ENCODE data around the gene ABTB2.
"Not testable (repeated sequence)": the region's sequence is repeated elsewhere in the genome, so short reads cannot be mapped to it uniquely, and the experiment has no call there.

Gene ABTB2

DNA sequence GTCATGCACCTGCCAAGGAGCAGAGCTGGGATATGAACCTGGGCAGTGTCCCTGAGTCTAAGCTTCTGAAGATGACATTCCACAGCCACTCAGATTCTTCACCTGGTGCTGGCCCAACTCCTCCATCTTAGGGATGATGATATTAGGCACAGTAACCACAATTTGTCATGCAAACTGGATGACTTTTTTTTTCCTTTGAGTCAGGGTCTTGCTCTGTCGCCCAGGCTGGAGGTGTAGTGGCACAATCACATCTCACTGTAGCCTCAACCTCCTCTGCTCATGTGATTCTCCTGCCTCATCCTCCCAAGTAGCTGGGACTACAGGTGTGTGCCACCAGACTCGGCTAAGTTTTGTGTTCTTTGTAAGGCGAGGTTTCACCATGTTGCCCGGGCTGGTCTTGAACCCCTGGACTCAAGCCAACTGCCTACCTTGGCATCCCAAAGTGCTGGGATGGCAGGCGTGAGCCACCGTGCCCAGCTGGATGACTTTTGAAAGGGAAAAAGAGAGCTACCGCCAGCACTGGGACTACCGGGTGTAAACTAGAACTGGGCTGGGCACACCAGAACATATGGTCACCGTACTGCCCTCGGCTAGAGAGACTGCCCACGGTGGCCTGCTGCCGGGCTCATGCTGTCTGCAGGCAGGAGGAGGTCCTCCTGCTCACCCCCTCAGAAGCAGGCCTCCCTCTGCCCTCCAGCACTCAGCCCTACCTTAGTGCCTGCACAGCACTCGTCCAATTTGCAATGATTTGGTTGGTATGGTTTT, 174.7 kb downstream of the ABTB2 start:
- no peak for DNase-seq

DNA sequence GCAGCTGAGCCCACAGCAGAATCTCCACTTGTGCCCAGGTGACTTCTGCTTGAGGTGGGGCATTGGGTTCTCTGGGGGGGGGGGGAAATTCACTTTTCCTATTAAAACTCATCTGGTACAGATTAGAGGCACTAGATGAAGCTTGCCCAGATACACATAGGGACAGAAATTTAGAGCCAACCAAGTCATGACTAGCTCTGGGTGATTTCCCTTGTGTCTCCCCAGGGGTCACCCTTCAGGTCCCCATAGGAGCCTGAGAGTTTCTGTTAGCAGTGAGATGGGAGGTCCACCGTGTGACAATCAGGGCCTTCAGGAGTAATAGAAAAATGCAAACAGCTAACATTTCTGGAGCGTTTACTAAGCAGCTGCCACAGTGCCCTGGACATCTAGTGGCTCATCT, 175.4 kb downstream of the ABTB2 start:
- DNase-seq: no peak

DNA sequence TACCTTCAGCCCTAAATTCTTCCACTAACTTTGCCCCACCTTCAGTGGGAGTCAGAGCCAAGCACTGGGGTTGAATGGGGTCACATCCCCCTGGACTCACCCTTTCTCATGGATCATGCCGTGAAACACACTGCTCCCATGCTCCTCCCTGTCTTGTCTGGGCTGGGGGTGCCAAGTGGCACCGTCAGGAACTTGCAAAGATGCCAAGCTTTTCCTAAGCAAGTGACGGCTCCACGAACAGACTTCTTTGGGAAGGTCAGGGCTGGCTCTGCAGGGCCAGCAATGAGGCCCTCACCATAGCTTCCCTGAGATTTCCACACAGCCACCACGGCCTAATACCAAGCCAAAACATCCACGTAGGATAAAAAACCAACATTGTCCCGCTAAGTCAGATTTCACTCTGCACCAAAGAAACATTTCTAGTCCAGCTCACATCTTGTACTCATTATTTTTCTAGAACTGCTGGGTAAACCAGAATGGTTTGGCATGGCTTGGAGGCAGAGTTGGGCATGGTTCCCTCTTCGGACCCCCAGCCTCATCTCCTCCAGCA, 175.9 kb downstream of the ABTB2 start:
- no peak for DNase-seq

DNA sequence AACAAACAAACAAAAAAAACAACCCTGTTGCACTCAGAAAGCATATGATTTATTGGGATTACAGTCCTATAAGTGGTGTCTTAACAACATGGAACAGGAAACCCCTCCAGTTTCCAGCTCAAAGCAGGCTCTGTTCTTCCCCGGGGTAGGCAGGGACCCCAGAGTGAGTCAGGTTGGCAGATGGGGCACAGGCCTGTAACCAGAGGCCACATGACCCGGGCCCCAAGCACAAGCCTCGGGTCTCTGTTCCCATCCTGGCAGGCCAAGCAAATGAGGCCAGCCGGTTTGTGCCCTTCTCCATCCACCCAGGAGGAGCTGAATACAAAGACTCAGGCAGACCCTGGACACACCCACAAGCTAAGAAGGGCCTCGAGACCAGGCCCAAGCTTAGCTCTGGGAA, 176.6 kb downstream of the ABTB2 start:
- DNase-seq: no peak

DNA sequence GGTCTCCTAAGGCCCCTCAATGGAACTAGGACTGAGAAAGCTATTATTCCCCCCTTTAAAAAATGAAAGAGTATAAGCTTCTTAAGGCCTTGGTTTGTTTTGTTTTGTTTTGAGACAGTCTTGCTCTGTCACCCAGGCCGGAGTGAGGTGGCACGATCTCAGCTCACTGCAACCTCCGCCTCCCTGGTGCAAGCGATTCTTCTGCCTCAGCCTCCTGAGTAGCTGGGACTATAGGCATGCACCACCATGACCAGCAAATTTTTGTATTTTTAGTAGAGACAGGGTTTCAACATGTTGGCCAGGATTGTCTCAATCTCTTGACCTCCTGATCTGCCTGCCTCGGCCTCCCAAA, 177.0 kb downstream of the ABTB2 start:
- DNase-seq: not testable (repeated sequence)

DNA sequence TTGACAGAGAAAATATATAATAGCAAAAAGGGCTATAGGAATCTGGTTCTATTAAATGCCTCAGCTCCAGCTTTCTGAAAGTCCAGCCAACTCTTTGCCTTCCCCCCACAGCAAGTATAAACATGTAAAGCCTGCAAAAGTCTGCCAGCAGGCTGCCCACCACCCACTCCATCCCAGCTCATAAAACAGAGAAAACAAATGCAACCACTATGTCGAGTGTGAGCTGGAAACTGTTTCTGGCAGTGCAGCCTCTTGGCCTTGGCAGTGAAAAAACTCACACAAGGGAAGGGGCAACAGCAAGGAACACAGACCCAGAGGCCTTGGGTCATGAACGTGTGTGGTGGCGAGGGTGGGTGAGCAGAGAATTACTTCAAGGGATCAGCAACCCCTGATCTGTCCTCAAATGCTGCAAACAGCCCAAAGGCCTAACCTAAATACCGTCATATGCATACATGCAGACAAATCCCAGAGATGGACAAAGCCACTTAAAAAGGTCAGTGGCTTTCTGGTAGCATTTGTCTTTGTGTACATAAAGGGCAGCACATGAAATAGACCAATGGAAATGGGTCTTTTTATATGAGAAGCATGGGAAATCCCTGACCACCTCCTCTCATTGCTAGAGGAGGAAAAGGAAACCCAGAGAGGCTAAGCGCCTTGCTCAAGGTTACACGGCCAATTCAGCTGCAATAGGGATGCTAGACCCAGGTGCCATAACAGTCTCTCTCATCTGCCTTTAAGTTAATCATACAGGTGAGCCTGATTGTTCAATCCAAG, 177.6 kb downstream of the ABTB2 start:
- no peak for DNase-seq

DNA sequence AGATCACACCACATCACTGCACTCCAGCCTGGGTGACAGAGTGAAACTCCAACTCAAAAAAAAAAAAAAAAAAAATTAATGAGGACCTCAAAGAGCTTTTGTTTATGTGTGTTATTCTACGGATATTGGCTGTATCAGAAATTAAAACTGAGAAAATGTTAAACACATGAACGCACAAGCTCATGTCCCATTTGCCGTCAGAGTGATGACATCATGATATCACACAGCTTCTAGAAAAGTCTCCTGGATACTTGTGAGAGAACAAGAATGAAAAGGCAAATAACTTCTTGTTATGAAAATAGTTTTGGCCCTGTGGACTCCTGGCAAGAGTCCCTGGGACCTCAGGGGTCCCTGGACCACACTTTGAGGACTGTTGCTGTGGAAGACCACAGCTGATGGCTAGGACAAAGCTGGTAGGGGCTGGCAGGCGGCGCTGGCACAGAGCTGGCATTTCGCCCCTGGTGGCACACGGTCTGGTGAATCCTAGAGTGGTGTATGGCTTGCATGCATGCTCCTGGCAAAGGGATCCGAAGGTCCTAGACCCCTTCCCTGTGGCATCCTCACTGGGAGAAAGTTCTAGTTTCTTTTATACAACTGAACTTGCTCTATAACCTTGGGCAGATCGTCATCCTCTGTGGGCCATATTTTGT, 178.7 kb downstream of the ABTB2 start:
- DNase-seq: no peak

DNA sequence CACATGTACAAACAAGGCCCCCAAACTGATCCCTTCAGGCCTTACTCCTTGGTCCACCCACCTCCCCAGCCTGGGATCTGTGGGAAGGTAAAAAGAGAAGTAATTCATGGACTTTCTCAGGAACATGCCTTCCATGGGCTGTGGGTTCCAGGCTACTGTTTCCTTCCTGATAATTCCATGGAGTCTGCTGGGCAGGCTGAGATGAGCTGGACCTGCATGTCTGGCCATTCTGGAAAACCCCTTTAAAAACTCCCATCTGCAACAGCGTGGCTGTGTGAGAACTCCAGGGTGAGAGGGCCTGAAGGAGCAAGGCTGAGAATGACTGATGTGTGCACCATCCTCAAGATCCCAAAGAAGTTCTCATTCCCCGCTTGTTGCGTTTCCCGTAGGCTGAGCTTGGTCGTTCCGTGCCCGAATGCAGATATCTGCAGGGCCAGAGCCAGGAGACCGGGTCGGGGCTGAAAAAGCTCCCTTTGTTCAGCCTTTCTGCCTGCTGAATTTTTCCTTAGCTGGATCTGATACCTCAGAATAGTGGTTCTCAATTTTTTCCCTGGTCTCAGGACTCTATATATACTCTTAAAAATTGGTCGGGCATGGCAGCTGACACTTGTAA, 179.5 kb downstream of the ABTB2 start:
- DNase-seq: no peak

DNA sequence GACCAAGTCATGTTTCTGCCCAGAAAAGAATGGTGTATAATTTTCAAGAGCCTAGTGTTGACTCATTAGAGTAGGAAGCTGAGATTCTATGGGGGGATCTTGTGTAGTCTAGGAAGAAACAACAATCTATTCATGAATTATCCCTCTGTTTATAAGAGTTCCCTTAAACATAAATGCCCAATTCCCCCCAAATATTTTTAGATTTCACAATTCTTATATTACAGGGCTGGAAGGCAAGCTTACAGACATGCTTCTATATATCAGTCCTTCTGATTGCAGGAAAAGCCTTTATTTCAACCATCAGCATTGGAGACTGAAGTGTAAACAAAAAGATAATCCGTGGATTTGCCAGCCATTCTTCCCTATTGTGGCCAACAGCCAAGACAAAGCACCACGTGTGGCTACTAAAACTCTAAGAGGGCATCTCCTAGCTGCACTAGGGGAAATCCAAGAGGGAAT, 181.0 kb downstream of the ABTB2 start:
- DNase-seq: no peak

DNA sequence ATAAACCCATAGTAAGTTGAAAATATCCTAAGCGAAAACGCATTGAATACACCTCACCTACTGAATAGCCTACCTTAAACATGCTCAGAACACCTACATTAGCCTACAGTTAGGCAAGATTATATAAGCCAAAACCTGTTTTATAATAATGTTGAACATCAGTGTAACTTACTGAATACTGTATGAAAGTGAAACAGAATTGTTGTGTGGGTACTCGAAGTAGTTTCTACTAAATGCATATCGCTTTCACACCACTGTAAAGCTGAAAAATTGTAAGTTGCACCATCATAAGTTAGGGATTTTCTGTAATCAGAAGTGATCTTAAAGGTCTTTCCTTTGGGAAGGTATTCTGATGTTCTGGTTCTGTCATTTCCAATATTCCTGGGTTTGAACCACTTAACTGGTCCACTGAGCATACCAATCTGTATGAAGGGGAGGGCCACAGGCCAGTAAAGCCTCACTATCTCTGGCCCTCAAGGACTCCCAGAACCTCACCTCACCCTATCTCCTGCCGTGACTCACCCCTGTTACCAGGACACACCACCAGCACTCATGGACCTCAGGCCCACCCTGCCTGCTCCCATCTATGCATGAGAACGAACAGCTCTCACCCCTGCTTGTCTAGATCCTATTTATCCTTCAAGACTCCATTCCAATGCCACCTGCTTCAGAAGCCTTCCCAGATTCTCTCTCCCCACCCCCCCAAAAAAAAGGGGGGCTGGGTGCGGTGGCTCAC, 182.4 kb downstream of the ABTB2 start:
- DNase-seq: no peak

DNA sequence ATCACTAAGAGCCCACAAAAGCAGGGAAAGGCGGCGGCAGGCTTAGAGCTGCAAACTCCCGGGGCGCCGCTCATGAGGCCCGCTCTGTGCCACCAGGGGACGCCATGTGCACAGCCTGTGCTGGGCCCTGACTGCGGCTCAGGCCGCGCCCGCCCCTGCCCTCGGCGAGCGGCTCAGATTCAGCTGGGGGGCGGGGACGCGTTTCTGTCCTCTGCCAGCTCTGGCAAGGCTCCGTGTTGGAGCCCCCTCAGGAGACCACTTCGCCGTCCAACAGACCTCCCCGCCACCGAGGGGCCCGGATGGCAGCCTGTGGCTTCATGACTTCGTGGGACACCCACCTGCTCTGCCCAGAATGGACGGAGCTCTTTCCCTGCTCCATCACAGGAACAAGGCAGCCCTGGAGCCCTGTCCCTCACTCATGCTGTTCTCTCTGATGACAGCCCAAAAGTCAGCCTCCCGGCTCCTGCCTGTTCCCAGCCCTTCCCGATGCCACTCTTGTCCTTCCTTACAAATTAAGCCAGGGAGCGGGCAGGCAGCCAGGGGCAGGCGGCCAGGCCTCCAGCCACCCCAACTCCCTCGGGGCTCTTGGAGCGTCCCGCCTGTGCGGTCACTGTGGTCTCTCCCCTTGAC, 183.3 kb downstream of the ABTB2 start:
- peak; percentile 18 for DNase-seq

DNA sequence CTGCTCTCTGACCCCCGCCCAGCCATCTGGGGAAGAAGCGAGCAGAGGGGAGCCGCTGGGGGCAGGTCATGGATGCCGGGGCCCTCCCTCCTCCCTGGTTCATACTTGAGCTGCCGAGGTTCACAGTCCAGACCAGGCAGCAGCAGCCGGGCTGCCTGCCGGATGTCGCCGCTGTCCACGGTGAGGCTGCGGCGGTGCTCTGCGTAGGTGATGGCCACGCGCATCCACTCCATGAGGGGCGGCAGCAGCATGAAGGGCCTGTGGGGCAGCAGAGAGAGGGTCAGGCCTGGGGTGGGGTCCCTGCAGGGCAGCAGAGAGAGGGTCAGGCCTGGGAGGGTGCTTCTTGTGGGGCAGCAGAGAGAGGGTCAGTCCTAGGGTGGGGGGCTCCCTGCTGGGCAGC, 184.8 kb downstream of the ABTB2 start:
- DNase-seq: no peak

DNA sequence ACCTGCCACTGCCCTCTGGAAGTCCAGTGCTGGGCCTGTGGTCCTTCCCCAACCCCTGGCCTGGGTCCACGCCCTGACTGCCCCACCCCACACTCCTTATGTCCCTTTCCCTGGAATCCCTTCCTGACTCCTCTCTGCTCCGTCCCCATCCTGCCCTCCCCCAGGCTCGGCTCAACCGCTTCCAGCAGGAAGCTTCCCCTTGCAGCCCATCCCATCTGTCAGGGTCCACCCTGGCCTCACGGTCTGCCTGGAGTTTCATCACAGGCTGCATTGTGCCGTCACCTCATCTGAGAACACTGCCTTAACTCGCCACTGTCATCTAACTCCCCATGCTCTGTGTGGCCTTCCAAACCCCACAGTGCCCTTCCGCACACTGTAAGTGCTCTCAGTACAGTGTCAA, 188.1 kb downstream of the ABTB2 start:
- no peak for DNase-seq

DNA sequence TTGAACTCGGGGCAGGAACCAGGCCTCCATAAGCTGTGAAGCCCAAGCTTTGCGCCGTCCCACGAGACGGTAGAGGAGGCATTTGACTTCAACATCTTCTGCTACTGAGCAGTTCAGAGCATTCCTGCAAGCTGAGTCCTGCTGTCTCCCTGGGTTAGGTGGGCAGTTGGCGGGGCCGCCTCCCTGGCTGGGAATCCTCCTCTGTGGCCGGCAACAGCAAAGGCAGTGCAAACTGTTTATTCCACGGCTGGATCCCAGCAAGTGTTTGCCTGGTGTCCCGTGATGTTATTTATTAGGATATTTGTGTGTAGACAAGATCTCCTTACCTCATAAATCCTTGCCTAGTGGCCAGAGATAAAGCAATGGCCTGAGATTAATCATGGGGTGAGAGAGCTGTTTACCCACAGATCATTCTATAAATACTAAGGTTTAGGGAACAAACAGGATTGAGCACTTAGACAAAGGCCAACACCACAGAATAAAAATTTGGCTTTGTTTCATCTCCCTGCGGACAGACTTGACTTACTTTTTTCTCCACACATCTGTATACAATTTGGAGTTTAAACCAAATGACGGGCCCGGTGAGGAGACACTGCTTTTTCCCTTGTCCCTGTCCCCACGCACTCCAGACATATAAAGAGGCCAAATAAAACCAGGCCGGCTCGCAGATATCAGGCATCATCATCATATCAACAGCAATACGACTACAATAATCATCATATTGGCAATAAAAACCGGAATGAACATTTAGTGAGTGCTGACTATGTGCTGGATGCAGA, 189.0 kb downstream of the ABTB2 start:
- no peak for DNase-seq

DNA sequence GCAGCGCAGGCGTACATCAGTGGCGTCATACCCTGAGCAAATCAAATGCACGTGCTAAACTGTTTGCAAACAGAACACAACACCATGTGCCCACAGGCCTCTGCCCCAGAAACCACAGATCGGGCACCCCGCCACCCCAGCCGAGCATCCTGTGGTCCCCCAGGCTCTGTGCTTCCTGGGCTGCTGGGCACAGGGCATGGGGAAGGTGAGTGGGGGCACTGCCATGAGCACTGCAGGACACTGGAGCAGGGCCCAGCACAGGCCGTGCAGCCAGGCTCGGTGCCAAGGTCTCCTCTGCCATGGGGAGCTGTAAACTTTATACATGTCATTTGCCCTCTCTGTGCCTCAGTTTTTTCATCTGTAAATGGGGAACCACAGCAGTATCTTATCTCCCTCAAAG, 189.8 kb downstream of the ABTB2 start:
- no peak for DNase-seq

DNA sequence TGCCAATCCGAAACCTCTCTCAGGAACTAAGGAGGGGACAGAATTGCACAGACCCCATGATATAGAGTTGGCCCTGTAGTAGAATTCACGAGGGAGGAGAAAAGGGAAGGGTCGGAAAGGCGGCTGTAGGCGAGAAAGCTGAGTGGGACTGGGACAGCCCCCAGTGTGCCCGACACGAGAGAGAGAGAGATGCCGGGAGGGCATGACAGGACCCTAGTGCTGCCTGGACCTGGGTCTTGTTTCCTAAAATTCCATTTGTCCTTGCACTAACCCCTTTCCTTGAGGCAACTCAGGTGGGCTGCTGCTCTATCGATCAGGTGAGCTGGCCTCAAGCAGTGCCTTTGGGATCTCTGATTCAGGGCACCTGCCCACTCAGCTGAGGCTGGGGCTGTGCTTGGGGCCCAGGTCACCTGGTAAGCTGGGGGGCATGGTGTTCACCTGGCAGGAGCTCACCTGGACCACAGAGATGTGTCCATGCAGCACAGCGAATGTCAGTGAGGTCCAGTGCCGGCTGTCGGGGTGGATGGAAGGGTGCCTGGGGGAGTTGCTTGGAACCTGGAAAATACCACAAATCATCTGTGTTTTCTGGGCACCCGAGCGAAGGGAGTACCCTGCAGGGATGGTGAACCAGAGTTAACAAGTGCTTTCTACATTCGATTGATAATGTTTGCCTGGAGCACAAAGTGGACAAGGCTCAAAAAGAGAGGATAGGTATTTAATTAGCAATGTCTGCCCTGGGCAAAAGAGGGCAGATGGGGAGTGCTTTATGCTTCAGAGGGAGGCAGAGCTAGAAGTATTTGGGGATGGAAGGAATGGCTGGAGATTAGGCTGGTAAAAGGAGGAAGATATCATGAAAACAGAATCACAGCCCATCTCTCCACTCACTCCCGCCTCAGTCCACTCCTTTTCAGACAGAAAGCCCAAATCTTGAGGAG, 190.7 kb downstream of the ABTB2 start:
- DNase-seq: no peak

DNA sequence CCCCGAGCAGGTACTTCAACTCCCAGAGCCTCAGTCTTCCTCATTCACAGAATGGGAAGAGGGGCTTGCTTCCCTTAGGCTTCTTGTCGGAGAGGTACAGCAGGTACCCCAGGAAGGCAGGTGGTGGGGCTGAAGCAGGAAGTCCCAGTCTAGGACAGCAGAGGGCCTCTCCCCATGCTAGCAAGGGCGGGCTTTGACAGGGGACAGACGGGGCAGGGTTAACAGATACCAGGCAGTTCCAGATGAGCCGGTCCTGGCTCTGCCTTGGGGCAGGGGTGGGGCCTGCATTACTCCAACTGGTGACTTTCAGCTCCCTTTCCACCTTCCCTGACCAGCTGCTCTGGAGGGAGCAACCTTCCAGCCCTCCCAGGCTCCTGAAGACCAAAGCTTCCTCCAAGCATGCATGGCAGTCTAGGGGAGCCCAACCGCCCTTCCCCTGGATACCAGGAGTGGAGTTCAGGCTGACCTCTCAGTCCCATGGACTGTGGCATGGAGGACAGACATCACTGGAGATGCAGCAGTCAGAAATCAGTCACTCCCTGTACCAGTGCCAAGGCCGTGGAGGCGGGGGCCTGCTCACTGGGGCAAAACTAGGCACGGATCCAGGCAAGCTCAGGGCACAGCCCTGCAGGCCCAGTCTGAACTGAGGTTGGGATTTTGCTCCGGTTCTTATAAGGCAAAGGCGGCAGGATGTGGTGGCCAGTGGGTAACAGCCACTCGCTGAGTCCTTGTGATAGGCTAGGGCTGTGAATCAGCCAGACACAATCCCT, 191.8 kb downstream of the ABTB2 start:
- DNase-seq: no peak

DNA sequence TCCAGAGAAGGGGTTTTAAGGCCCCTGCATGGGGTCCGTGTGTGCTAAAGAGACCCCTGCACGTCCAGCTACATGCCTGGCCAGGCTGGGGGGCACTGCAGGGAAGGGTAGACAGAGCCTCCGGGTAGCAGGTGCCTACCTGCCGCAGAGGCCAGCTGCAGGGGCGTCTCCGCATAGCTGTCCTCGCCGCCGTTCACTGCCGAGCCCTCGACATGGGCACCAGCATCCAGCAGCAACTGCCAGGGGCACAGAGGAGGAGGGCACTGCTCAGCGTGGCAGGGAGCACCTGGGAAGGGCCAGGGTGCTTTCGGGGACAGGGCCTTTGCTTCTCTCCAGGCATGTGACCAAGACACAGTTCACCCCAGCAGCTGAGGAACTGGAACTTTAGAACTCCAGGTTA, 192.7 kb downstream of the ABTB2 start:
- DNase-seq: no peak

DNA sequence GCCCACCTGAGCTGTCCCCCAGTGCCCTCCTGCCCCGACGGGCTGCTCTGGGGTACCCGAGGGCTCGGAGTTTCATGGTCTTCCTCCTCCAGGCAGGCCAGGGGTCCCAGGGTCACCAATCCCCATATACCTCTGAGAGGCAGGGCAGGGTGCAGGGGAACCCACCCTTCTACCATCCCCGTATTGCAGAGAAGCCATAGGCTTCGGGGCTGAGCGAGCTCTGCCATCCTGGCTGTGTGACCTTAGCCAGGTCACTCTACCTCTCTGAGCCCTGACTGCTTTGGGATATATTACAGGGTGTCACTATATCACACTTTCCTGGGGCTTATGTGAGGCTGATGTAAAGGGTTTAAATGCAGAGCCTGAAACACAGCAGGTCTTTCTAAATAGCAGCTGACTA, 195.0 kb downstream of the ABTB2 start:
- DNase-seq: no peak
